OCI-LY7 (cell line): ENCODE data around the gene FAM20A. TPM values are rescaled to one million over a fixed set of nuclear protein-coding genes. Genes with fewer than 3 reads are reported as not detected.

Experiments
- BruUV-seq: library from RNA; stranded (reverse); fragments of 400-500 nt; replicated peaks from 2 replicates; lab custom pipeline; 2021; lab: Mats Ljungman, UMichigan
- CTCF ChIA-PET: fragments of 300-600 bp; sonication (Branson Sonifier 250); formaldehyde crosslinking; loops from one replicate; lab custom pipeline; 2022; ENCODE audit warnings: antibody characterized with exemption; ENCODE audit not compliant: unreplicated experiment; lab: Charles Lee
- POLR2A ChIA-PET: fragments of 300-600 bp; sonication (Branson Sonifier 250); formaldehyde crosslinking; loops from one replicate; lab custom pipeline; 2022; ENCODE audit warnings: antibody characterized with exemption; lab: Charles Lee
- DNase-seq: peaks from one replicate; pipeline ENCODE4 v3.0.0-alpha.2; 2015; ENCODE audit warnings: low spot score
- H2AFZ ChIP-seq: fragments of 200-600 bp; sonication (generic), shearing (Covaris generic); 2 replicates; pipeline ENCODE4 v1.6.1; 2014; ENCODE audit warnings: mild to moderate bottlenecking, antibody characterized with exemption, low read length, moderate library complexity
- H3K27ac ChIP-seq: fragments of 200-600 bp; sonication (generic); 2 replicates; pipeline ENCODE4 v1.5.1; 2014; ENCODE audit warnings: mixed run types, low read depth, mild to moderate bottlenecking, moderate library complexity, low read length, inconsistent platforms; ENCODE audit not compliant: poor library complexity, severe bottlenecking
- H3K36me3 ChIP-seq: fragments of 200-600 bp; sonication (generic); 2 replicates; pipeline ENCODE4 v1.6.1; 2014; ENCODE audit warnings: mild to moderate bottlenecking, antibody characterized with exemption, low read length, moderate library complexity, mixed read lengths; ENCODE audit not compliant: insufficient read depth
- H3K4me1 ChIP-seq: fragments of 200-600 bp; sonication (generic); 2 replicates; pipeline ENCODE4 v1.5.1; 2014; ENCODE audit warnings: mild to moderate bottlenecking, low read length; ENCODE audit not compliant: insufficient read depth, poor library complexity, severe bottlenecking
- H3K4me2 ChIP-seq: fragments of 200-600 bp; sonication (generic); 2 replicates; pipeline ENCODE4 v1.6.1; 2014; ENCODE audit warnings: mild to moderate bottlenecking, low read length
- H3K4me3 ChIP-seq: fragments of 200-600 bp; sonication (generic); 2 replicates; pipeline ENCODE4 v1.5.1; 2014; ENCODE audit warnings: mild to moderate bottlenecking, low read depth, low read length; ENCODE audit not compliant: poor library complexity, severe bottlenecking
- H3K79me2 ChIP-seq: fragments of 200-600 bp; sonication (generic); 2 replicates; pipeline ENCODE4 v1.6.1; 2016; ENCODE audit warnings: low read depth, mild to moderate bottlenecking, low read length, moderate library complexity, mixed read lengths; ENCODE audit not compliant: insufficient read depth
- H3K9me2 ChIP-seq: fragments of 200-600 bp; sonication (generic); 2 replicates; pipeline ENCODE4 v1.6.1; 2016; ENCODE audit warnings: mild to moderate bottlenecking, low read length, mixed read lengths; ENCODE audit not compliant: insufficient read depth
- H3K9me3 ChIP-seq: fragments of 200-600 bp; sonication (generic); 2 replicates; pipeline ENCODE4 v1.6.1; 2014; ENCODE audit warnings: mild to moderate bottlenecking, mixed run types, low read length, mixed read lengths
- H4K20me1 ChIP-seq: fragments of 200-600 bp; sonication (generic); 2 replicates; pipeline ENCODE4 v1.6.1; 2014; ENCODE audit warnings: mild to moderate bottlenecking, antibody characterized with exemption, low read length, moderate library complexity, mixed read lengths; ENCODE audit not compliant: insufficient read depth
- CTCF ChIP-seq: fragments of 200-600 bp; sonication (generic); conservative IDR thresholded peaks from 2 replicates; pipeline ENCODE4 v1.5.1; 2014; ENCODE audit warnings: mild to moderate bottlenecking, antibody characterized with exemption, low read length, moderate library complexity, mixed read lengths
- EZH2phosphoT487 ChIP-seq: fragments of 200-600 bp; sonication (generic); IDR thresholded peaks from 2 replicates; pipeline ENCODE4 v1.6.1; 2018; ENCODE audit warnings: low read depth, borderline replicate concordance, mild to moderate bottlenecking, mixed run types, antibody characterized with exemption, low read length, moderate library complexity, mixed read lengths
- intact Hi-C: fragments of 100-400 bp; cut with micrococcal nuclease; formaldehyde crosslinking; loops from one replicate; pipeline ENCODE4 v1.10.0; 2022; ENCODE audit not compliant: unreplicated experiment
- total RNA-seq, 2 experiments: library from RNA; depleted of rRNA in 1 of 2; stranded (reverse); fragments of >200 nt in 1 of 2; shearing (Covaris generic) in 1 of 2; gene quantifications; 2 replicates each; pipeline ENCODE4 v1.2.3, GENCODE V29; 2014 to 2022

FAM20A gene
- total RNA-seq, 2 experiments from 2014 or later = not detected

DNA sequence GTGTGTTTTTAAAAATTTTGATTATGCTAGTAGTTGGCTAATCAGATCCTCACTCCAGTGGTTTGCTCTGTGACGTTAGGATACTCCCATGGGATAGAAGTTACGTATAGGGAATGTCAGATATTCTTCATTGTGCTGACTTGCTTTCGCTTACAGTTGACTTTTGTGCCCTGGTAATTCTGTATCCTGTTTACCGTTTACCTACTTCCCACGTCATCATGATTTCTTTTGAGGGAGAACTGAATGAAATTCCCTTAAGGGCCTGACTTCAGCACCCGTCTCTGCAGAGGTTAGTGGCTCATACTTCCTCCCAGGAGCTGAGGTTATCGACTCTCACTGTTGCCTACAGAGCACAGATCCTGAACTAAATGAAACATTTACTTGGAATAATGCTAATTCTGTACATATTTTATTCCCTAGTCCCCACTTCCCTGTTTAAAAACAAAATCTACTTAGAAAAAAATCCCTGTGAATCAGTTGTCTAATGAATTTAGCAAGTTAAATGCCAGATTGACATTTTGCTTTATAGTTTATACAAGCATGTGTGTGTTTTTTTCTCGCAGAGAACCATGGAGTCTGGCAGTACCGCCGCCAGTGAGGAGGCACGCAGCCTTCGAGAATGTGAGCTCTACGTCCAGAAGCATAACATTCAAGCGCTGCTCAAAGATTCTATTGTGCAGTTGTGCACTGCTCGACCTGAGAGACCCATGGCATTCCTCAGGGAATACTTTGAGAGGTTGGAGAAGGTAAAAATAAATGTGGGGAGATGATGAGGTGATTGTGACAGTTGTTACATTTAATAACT is 86.1 kb downstream of the FAM20A start:
- CTCF ChIA-PET = no interaction called here

GRCh38 chr17:68513932-68514331 is 87.2 kb downstream of the FAM20A start:
- Histone ChIP-seq H3K36me3 (peaks cover 52% of the 10 kb centered on the region), H3K4me1 (peaks cover 47% of the 10 kb centered on the region), H2AFZ (no peak overlapping the region), H3K4me3 (peak overlapping the region; percentile 90), H3K9me3 (peaks cover 22% of the 10 kb centered on the region; the same call in 1 of the 2 replicates), H4K20me1 (peaks cover 26% of the 10 kb centered on the region), H3K4me2 (peak overlapping the region; percentile 86), H3K27ac (no peak overlapping the region), H3K79me2 (peaks cover 52% of the 10 kb centered on the region), H3K9me2 (no peaks in the 10 kb centered on the region)
- CTCF ChIA-PET = no interaction called here
- DNase-seq = no peak
- POLR2A ChIA-PET = interaction anchor here (0.6 to 0.8 kb wide), 2 partner anchors 15 to 829 kb away, joined by 3 read pairs; no protein-coding TSS in a partner anchor
- no TSS peak for BruUV-seq
- intact Hi-C loops = loop anchor here (2.0 to 5.0 kb wide), 5 partner anchors 23 to 1068 kb away; partner anchors contain the start of gene KPNA2
- TF ChIP-seq EZH2phosphoT487 = no peak
- no peak for TF ChIP-seq CTCF

More for the DNA sequence above, 86.1 kb downstream of the FAM20A start:
- TF ChIP-seq EZH2phosphoT487 (no peak), CTCF (no peak)
- Histone ChIP-seq H3K4me3 (peak overlapping the region; percentile 90), H3K9me3 (peaks cover 22% of the 10 kb centered on the region; the same call in 1 of the 2 replicates), H3K79me2 (peaks cover 57% of the 10 kb centered on the region), H3K4me1 (peaks cover 36% of the 10 kb centered on the region), H3K27ac (no peak overlapping the region), H3K36me3 (peaks cover 63% of the 10 kb centered on the region), H3K4me2 (peak overlapping the region; percentile 86), H2AFZ (no peak overlapping the region), H4K20me1 (peaks cover 26% of the 10 kb centered on the region), H3K9me2 (no peaks in the 10 kb centered on the region)
- intact Hi-C loops = loop anchor here (5.0 kb wide), 3 partner anchors 333 to 1067 kb away; partner anchors contain the start of gene KPNA2
- POLR2A ChIA-PET = interaction anchor here (0.5 to 2.9 kb wide), 4 partner anchors 17 to 520 kb away, joined by 3 to 14 read pairs (median 4); no protein-coding TSS in a partner anchor
- no peak for DNase-seq
- BruUV-seq = no TSS peak
